HG02571 (cell line): Measurements from ENCODE around the gene VWA1.
A peak's percentile ranks its signal among the peaks of the same experiment; 100 is the strongest.
"Not testable (repeated sequence)": the region's sequence is repeated elsewhere in the genome, so short reads cannot be mapped to it uniquely, and the experiment has no call there.

ENCODE experiments used
- ATAC-seq: cut with Tn5 transposase; IDR thresholded peaks from one replicate; pipeline ENCODE4 v1.9.1; 2021; ENCODE audit warnings: mild to moderate bottlenecking, moderate library complexity; ENCODE audit not compliant: unreplicated experiment

Gene VWA1

DNA sequence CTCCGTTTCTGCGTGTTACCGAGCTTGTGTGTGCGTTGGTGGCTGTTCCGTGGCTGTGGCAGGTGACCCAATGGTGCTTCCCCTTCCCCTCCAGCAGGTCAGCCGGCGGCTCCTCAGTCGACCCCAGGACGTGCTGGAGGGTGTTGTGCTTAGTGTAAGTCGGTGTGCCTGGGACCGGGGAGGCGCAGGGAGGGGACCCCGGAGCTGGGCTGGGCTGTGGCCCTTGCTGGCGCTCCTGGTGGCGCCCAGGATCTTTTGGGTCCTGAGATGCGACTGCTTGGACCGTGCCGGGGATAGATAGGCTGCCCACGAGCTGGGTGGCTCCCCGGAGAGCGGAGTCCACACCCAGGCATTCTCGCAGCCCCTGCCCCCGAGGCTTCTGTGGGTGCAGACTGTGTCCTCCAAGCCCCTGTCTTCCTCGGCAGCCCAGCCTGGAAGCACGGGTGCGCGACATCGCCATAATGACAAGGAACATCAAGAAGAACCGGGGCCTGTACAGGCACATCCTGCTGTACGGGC is 19.9 kb downstream of the VWA1 start:
- ATAC-seq: no peak

- ATAC-seq: not testable (repeated sequence)
These were observed 20.4 kb downstream of the VWA1 start for GRCh38 chr1:1455934-1456333.

DNA sequence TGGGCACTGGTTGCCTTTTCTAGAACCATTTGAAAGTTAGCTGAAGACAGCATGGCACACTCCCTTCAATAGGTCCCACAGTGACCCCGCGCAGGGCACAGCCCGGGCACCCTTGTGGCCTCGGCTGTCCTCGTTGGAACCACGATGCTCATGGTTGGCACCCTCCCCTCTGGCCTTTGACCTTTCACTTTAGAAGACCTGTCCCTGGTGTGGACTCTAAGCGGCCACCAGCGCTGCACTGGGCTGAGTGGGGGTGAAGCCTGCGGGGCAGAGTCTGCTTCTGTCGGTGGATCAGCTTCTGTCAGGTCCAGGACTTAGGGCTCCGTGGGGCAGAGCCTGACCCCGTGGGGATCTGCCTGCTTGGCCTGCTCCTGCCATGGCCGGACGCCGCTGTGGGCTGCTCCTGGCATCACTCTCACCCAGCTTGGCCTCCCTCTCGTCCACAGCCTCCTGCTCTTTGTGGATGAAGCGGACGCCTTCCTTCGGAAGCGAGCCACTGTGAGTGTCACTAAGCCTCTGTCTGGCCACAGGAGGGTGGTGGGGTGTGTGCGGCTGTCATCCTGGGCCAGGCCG is 21.3 kb downstream of the VWA1 start:
- ATAC-seq: not testable (repeated sequence)

DNA sequence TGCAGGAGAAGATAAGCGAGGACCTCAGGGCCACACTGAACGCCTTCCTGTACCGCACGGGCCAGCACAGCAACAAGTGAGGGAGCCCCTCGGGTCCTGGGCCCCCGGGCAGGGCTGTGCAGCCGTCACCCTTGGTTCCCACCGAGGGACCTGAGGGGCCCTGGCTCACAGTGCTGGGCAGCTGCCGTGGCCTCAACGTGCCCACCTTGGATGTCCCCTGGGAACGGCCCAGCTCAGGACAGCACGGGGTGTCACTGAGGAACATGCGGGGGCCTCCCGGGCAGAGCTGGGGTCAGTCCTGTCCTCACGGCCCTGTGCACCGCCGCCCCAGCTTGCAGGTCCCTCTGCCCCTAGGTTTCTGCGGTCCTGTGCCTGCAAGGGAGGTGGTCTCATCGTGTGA is 23.7 kb downstream of the VWA1 start:
- not testable (repeated sequence) for ATAC-seq

- not testable (repeated sequence) for ATAC-seq
These were observed 24.2 kb downstream of the VWA1 start for GRCh38 chr1:1459711-1460110.

DNA sequence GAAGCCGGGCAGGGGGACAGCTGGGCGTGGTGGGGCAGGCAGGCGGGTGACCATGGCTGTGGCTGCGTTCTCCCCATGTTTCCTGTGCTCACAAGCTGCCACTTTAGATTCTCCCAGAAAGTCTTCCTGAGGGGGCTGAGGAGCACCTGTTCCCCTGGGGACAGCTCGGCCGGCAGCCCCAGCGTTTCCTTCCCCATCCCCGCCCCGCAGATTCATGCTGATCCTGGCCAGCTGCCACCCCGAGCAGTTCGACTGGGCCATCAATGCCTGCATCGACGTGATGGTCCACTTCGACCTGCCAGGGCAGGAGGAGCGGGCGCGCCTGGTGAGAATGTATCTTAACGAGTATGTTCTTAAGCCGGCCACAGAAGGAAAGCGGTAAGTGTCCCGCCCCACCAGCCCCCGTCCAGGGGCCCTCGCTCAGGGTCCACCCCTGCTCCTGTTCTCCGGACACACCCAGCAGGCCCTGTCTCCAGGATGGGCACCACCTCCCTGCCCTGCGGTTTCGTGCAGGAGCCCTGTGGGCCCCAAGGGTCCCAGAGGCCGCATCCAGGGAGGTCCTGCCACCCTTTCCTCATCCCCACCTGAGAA is 25.1 kb downstream of the VWA1 start:
- no peak for ATAC-seq

DNA sequence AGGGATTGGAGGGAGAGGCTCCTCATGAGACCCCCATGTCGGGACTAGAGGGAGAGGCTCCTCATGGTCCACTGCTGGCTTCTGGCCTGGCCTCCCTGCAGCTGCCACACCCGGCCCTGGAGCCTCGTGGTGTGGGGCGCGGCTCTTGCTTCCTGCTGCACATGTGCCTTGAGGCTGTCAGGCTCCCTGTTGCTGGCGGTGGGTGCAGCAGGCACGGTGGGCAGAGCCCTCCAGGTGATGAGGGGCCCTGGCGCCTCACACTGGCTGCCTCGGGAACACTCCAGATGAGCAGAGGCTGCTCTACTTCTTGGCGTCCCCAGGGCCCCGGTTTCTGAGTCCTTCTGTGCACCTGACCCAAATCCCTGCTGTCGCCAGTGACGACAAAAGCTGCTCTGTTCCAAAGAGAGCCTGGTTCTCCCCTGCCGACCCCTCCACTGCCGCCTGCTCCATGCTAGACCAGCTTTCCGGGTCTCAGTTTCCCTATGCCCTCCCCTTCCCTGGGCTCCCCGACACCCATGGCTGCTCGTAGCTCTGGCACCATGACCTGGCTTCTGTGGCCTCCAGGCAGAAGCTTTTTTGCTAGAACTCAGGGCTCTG is 26.3 kb downstream of the VWA1 start:
- no peak for ATAC-seq

GRCh38 chr1:1462318-1462966 is 27.0 kb downstream of the VWA1 start:
- ATAC-seq: no peak

- no peak for ATAC-seq
These were observed 27.8 kb downstream of the VWA1 start for GRCh38 chr1:1463312-1463711.

DNA sequence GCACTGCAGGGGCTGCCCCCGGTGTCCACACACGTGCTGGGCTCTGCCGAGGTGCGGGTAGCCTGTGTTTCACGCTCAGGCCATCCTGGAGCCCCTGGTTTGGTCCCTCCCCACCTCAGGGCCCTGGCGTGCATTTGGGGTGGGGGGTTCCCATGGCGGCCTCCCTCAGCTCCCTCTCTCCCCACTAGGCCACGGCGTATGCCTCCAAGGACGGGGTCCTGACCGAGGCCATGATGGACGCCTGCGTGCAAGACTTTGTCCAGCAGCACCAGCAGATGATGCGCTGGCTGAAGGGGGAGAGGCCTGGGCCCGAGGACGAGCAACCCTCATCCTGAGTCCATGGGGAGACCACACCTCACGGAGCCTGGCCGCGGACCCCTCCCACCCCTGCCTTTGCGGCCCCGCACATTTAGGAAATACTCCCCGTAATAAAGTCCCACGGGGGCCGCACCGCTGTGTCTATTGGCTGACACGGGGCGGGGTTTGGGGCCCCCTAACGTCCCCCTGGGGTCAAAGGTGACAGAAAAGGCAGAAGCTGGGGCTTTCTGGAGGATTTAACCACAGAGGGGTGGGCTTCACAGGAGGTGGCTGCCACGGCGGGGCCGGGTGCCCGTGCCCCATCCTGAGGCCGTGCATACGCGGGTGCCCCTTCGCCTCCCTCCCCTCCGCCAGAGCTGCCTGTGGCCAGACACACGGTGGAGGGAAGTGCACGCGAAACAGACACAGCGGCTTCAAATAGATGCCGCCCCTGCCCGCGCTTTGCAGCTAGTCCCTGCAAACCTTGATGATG is 32.9 kb downstream of the VWA1 start:
- ATAC-seq: not testable (repeated sequence)

- no peak for ATAC-seq
These were observed 35.3 kb downstream of the VWA1 start for GRCh38 chr1:1470626-1471388.

GRCh38 chr1:1471389-1472052 is 36.0 kb downstream of the VWA1 start, which contains the start of gene ATAD3B:
TSS of gene ATAD3B (plus strand) at chr1:1471765. CDS start at chr1:1471885, 120 bp downstream.
- peak; percentile 88 for ATAC-seq

DNA sequence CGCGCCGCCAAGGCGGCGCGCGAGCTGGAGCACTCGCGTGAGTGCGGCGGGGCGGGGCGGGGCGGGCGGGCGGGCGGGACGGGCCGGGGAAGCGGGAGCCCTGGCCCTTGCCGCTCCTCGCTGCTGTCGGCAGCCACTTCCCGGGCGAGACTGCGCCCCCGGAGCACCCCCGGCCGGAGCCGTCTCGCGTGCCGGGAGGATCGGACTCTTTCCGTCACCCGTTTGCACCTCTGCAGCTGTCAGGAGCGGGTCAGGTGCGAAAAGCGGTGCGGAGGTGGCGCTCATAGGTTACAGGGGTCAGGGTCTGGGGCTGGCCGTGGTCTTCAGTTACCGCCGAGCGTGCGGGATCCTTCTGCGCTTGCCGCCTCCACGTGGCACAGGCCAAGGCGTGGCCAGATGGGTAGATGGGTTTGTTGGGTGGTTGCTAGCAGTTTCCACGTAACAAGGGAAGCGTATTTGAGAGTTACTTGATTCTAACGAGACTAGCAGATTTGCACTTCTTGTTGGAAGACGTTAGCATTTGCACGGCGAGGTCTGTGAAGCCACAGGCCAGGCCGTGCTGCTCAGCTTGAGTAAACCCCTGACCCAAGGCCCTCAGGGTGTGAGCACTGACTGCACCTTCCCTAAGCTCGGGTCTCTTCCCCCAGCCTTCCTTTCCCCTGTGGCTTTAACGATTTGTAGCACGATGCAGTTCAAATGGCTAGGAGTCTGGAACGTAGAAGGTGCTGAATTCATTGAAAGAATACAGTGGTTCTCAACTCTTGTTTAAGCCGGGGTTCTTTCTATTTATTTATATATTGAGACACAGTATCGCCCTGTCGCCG is 36.8 kb downstream of the VWA1 start:
- ATAC-seq: peak; percentile 21

DNA sequence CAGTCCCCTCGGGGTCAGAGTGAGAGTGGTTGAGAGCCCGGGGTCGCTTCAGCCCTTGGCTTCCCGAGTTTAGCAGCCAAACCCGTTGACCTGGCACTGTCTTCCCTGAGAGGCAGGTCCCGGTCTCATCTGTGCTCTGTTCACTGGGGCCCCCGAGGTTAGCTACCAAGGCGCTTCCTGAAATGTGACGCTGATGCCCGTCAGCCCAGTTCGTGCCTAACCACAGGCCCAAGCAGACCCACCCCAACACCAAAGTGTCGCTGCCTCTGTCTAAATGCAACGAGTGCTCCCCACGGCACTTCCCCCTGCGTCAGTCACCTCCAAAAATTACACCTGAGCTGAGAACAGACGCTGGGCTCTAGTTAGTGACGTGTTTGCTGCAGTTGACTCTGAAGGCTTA is 40.5 kb downstream of the VWA1 start:
- not testable (repeated sequence) for ATAC-seq

- ATAC-seq: no peak
These were observed 41.7 kb downstream of the VWA1 start for GRCh38 chr1:1477206-1477605.

GRCh38 chr1:1479547-1480487 is 44.3 kb downstream of the VWA1 start:
- ATAC-seq: no peak

DNA sequence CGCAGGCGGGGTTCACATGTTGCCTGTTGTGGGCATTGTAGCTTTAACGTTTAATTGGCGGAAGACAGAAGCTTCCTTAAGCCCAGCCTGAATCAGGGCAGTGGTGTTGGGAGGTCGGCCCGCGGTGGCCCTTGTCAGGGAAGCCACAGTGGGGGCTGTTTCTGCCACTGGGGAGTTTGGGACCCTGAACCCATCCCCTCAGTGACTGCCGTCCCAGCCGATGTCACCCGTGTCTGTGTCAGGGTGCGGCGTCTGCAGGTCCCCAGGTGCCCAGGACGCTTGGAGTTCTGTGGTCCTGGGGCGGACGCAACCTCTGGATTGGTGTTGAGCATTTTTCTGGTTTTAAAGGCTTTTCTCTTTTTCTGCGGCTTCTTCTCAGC is 45.0 kb downstream of the VWA1 start:
- not testable (repeated sequence) for ATAC-seq

DNA sequence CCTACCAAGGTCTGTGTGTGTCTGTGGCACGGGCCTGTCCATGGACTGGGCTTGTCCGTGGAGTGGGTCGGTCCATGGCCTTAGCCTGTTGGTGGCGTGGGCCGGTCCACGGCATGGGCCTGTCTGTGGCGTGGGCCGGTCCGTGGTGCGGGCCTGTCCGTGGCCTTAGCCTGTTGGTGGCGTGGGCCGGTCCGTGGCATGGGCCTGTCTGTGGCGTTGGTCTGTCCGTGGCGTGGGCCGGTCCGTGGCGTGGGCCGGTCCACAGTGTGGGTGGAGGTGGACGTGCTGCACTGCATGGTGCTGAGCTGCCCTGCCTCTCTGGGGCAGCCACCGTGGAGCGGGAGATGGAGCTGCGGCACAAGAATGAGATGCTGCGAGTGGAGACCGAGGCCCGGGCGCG is 46.3 kb downstream of the VWA1 start:
- not testable (repeated sequence) for ATAC-seq
